IMR-90 (cell line): ENCODE data around the gene NUDT7. TPM values are rescaled to one million over a fixed set of nuclear protein-coding genes. Genes with fewer than 3 reads are reported as not detected.

Experiments used
- ATAC-seq: fragments of 200-7000 bp; cut with Tn5 transposase; 2 replicates; pipeline ENCODE4 v1.9.1; 2020; ENCODE audit warnings: low read depth, mild to moderate bottlenecking, moderate library complexity
- BruUV-seq: library from RNA; stranded (reverse); fragments of 400-500 nt; replicated peaks from 2 replicates; lab custom pipeline; 2021; lab: Mats Ljungman, UMichigan
- CTCF ChIA-PET: fragments of 300-600 bp; formaldehyde crosslinking; extraction: SDS; loops from one replicate; lab custom pipeline; 2021; ENCODE audit warnings: antibody characterized with exemption; lab: Yijun Ruan, JAX
- POLR2A ChIA-PET: fragments of 300-600 bp; sonication (Branson Sonifier 250); formaldehyde crosslinking; loops from one replicate; lab custom pipeline; 2022; ENCODE audit warnings: antibody characterized with exemption; ENCODE audit not compliant: unreplicated experiment; lab: Charles Lee
- DNase-seq: peaks from one replicate; pipeline ENCODE4 v3.0.0; 2013
- H2AFZ ChIP-seq: replicated peaks from 2 replicates; pipeline ENCODE3; 2013; ENCODE audit warnings: low read length, mild to moderate bottlenecking; ENCODE audit not compliant: poor library complexity
- H2AK5ac ChIP-seq: 2 replicates; pipeline ENCODE4 v1.6.1; 2013; ENCODE audit warnings: low read depth, low read length, inconsistent platforms
- H2AK9ac ChIP-seq: replicated peaks from 2 replicates; pipeline ENCODE3; 2013; ENCODE audit warnings: mild to moderate bottlenecking, low read depth, low read length, moderate library complexity; ENCODE audit not compliant: poor library complexity
- H2BK120ac ChIP-seq: 2 replicates; pipeline ENCODE4 v1.6.1; 2013; ENCODE audit warnings: low read depth, low read length, inconsistent platforms
- H2BK15ac ChIP-seq: 3 replicates; pipeline ENCODE4 v1.6.1; 2013; ENCODE audit warnings: low read depth, low read length, inconsistent platforms
- H2BK20ac ChIP-seq: 2 replicates; pipeline ENCODE4 v1.6.1; 2013; ENCODE audit warnings: low read depth, mild to moderate bottlenecking, inconsistent platforms, low read length, moderate library complexity
- H2BK5ac ChIP-seq: 2 replicates; pipeline ENCODE4 v1.6.1; 2013; ENCODE audit warnings: mild to moderate bottlenecking, low read depth, low read length, inconsistent platforms; ENCODE audit not compliant: poor library complexity, severe bottlenecking
- H3K14ac ChIP-seq: replicated peaks from 2 replicates; pipeline ENCODE4 v1.6.1; 2013; ENCODE audit warnings: low read depth, low read length, inconsistent platforms
- H3K18ac ChIP-seq: 2 replicates; pipeline ENCODE4 v1.6.1; 2013; ENCODE audit warnings: low read depth, low read length, control low read depth
- H3K23ac ChIP-seq: 2 replicates; pipeline ENCODE4 v1.6.1; 2013; ENCODE audit warnings: low read depth, low read length, inconsistent platforms
- H3K27ac ChIP-seq: 2 replicates; pipeline ENCODE4 v1.5.1; 2013; ENCODE audit warnings: mild to moderate bottlenecking, control low read depth, low read length; ENCODE audit not compliant: insufficient read depth
- H3K27me3 ChIP-seq: 2 replicates; pipeline ENCODE4 v1.6.1; 2013; ENCODE audit warnings: low read length; ENCODE audit not compliant: control insufficient read depth, insufficient read depth
- H3K36me3 ChIP-seq: 2 replicates; pipeline ENCODE4 v1.6.1; 2013; ENCODE audit warnings: low read length, mixed read lengths; ENCODE audit not compliant: control insufficient read depth, insufficient read depth
- H3K4ac ChIP-seq: 2 replicates; pipeline ENCODE4 v1.6.1; 2013; ENCODE audit warnings: low read depth, low read length, inconsistent platforms
- H3K4me1 ChIP-seq: 2 replicates; pipeline ENCODE4 v1.6.1; 2013; ENCODE audit warnings: low read length, mixed read lengths; ENCODE audit not compliant: control insufficient read depth, insufficient read depth
- H3K4me2 ChIP-seq: 2 replicates; pipeline ENCODE4 v1.6.1; 2013; ENCODE audit warnings: low read depth, mild to moderate bottlenecking, control low read depth, low read length, moderate library complexity
- H3K4me3 ChIP-seq: 2 replicates; pipeline ENCODE4 v1.5.1; 2013; ENCODE audit warnings: low read depth, mild to moderate bottlenecking, control low read depth, low read length, moderate library complexity; ENCODE audit not compliant: insufficient read depth
- H3K56ac ChIP-seq: 2 replicates; pipeline ENCODE4 v1.6.1; 2013; ENCODE audit warnings: low read length, inconsistent platforms; ENCODE audit not compliant: insufficient read depth; ENCODE audit errors: extremely low read depth
- H3K79me1 ChIP-seq, 2 experiments: 2 replicates each; pipeline ENCODE4 v1.6.1; 2013; ENCODE audit warnings: low read length in 2 of 2, inconsistent platforms in 1 of 2, low read depth in 1 of 2
- H3K9ac ChIP-seq: 2 replicates; pipeline ENCODE4 v1.6.1; 2013; ENCODE audit warnings: low read depth, low read length, control low read depth
- H3K9me1 ChIP-seq: 2 replicates; pipeline ENCODE4 v1.6.1; 2013; ENCODE audit warnings: low read length, inconsistent platforms; ENCODE audit not compliant: insufficient read depth
- H3K9me3 ChIP-seq: 2 replicates; pipeline ENCODE4 v1.6.1; 2013; ENCODE audit warnings: low read length; ENCODE audit not compliant: control insufficient read depth, insufficient read depth
- H4K20me1 ChIP-seq: 2 replicates; pipeline ENCODE4 v1.6.1; 2013; ENCODE audit warnings: low read length, inconsistent platforms; ENCODE audit not compliant: insufficient read depth
- H4K5ac ChIP-seq: 2 replicates; pipeline ENCODE4 v1.6.1; 2013; ENCODE audit warnings: mild to moderate bottlenecking, low read depth, low read length, control low read depth
- H4K8ac ChIP-seq, 2 experiments: 2 replicates each; pipeline ENCODE4 v1.6.1; 2013; ENCODE audit warnings: low read depth in 2 of 2, low read length in 2 of 2, control low read depth in 1 of 2, inconsistent platforms in 1 of 2
- H4K91ac ChIP-seq: 2 replicates; pipeline ENCODE4 v1.6.1; 2013; ENCODE audit warnings: low read depth, low read length, inconsistent platforms; ENCODE audit not compliant: insufficient read depth
- FOS ChIP-seq: fragments of 150-350 bp; IDR thresholded peaks from 2 replicates; pipeline ENCODE4 v1.6.1; 2016; ENCODE audit warnings: low read depth, low read length
- MXI1 ChIP-seq: IDR thresholded peaks from 2 replicates; pipeline ENCODE4 v1.6.1; 2012; ENCODE audit warnings: low read depth, mild to moderate bottlenecking, low read length, moderate library complexity, borderline replicate concordance
- SMC3 ChIP-seq: fragments of 150-350 bp; IDR thresholded peaks from 2 replicates; pipeline ENCODE4 v1.6.1; 2016; ENCODE audit warnings: low read depth, mild to moderate bottlenecking, antibody characterized with exemption, low read length, moderate library complexity
- WGBS, 2 experiments: methylation state at CpG; one replicate each; pipeline versions ENCODE4 v1.1.5 to v1.1.7; 2013; ENCODE audit warnings: missing lambda C conversion rate in 2 of 2; ENCODE audit not compliant: insufficient read length in 1 of 2; ENCODE audit errors: extremely low coverage in 2 of 2; 5-methylcytosine and 5-hydroxymethylcytosine counted together
- dilution Hi-C: fragments of 300-500 bp; cut with HindIII; formaldehyde crosslinking; loops from one replicate; pipeline ENCODE4 v1.14.3; 2018; ENCODE audit warnings: low sequenced_read_pairs; ENCODE audit not compliant: unreplicated experiment
- in situ Hi-C: fragments of 300-500 bp; cut with MboI; formaldehyde crosslinking; loops from 3 replicates; pipeline ENCODE4 v1.14.3; 2019; ENCODE audit warnings: low sequenced_read_pairs, inconsistent platforms, mixed read lengths
- intact Hi-C: fragments of 100-400 bp; cut with micrococcal nuclease; formaldehyde crosslinking; loops from 2 replicates; pipeline ENCODE4 v1.10.0; 2022
- polyA plus RNA-seq, 3 experiments: library from polyadenylated mRNA; depleted of rRNA; stranded (reverse); fragments of >200 nt; gene quantifications; 2 replicates each; pipeline ENCODE4 v1.2.3, GENCODE V29; 2012; ENCODE audit warnings: low replicate concordance in 1 of 3
- total RNA-seq: library from RNA; depleted of rRNA; stranded (reverse); fragments of >200 nt; gene quantifications from 2 replicates; pipeline ENCODE4 v1.2.3, GENCODE V29; 2012

The NUDT7 gene
- total and polyA plus RNA-seq, 2 of the 4 experiments (the other 2 are of a cell fraction) = 4.3 to 6.2 TPM

- Histone ChIP-seq H2BK15ac (peak overlapping the region; percentile 55; the same call in 1 of the 3 replicates), H3K18ac (peak overlapping the region; percentile 34; the same call in 1 of the 2 replicates), H4K91ac (peak overlapping the region; percentile 41; the same call in 1 of the 2 replicates), H3K4ac (0 out of 2 replicates have a peak overlapping the region, but pooled peaks have one; percentile 15), H2BK5ac (no peak overlapping the region), H4K20me1 (no peaks in the 10 kb centered on the region), H3K9me3 (no peaks in the 10 kb centered on the region), H3K36me3 (no peaks in the 10 kb centered on the region), H3K9me1 (peaks cover 3% of the 10 kb centered on the region), H3K23ac (no peak overlapping the region), H2BK20ac (peak overlapping the region; percentile 27; the same call in 1 of the 2 replicates), H3K79me1 (no peaks in the 10 kb centered on the region), H4K8ac (no peak overlapping the region), H2AK5ac (peak overlapping the region; percentile 32; the same call in 1 of the 2 replicates), H2AFZ (peak overlapping the region; percentile 66), H3K4me2 (no peak overlapping the region), H2BK120ac (peak overlapping the region; percentile 23; the same call in 1 of the 2 replicates), H3K4me3 (no peak overlapping the region), H3K56ac (no peak overlapping the region), H3K27me3 (no peaks in the 10 kb centered on the region), H3K9ac (no peak overlapping the region), H3K4me1 (peaks cover 2% of the 10 kb centered on the region), H3K14ac (0 out of 2 replicates have a peak overlapping the region, but pooled peaks have one; percentile 22), H2AK9ac (no peak overlapping the region), H4K5ac (no peak overlapping the region), H3K27ac (no peak overlapping the region)
- WGBS, 2 experiments = no CpG with 5 or more reads among the region's 6 CpGs
- in situ Hi-C loops (no loop called here), intact Hi-C loops (no loop called here), dilution Hi-C loops (no loop called here)
- DNase-seq (peak; percentile 65), ATAC-seq (peak; percentile 73)
- ChIA-PET POLR2A (no interaction called here), CTCF (no interaction called here)
- no TSS peak for BruUV-seq
- TF ChIP-seq SMC3 (0 out of 2 replicates have a peak, but pooled peaks have one; percentile 7), FOS (peak; percentile 56; the same call in 1 of the 2 replicates), MXI1 (no peak)
Measured at GRCh38 chr16:77775911-77776909, 53.9 kb downstream of the NUDT7 start.
